ENCODE data around the gene METTL25B. TPM values are rescaled to one million over a fixed set of nuclear protein-coding genes. Genes with fewer than 3 reads are reported as not detected.

Gene METTL25B
- total and polyA plus RNA-seq, 2 experiments from 2014 or later = 18.3 to 21.1 TPM

GRCh38 chr1:156700736-156701531, 27.3 kb upstream of the METTL25B start:
- Histone ChIP-seq H2AFZ (no peak overlapping the region), H3K79me2 (replicated peaks; ENCODE audit: insufficient read depth) (peaks cover 13% of the 10 kb centered on the region), H3K27ac (ENCODE audit: low read depth) (no peak overlapping the region), H3K27me3 (ENCODE audit: insufficient read depth) (peaks cover 27% of the 10 kb centered on the region), H3K4me1 (ENCODE audit: insufficient read depth) (peaks cover 22% of the 10 kb centered on the region), H3F3A (replicated peaks; ENCODE audit: low read depth) (peaks cover 4% of the 10 kb centered on the region; the same call in 1 of the 2 replicates), H3K4me2 (no peak overlapping the region), H4K20me1 (replicated peaks; ENCODE audit: insufficient read depth) (no peaks in the 10 kb centered on the region; the same call in 1 of the 2 replicates), H3K36me3 (ENCODE audit: insufficient read depth) (no peaks in the 10 kb centered on the region; the same call in 1 of the 2 replicates), H3K9me2 (ENCODE audit: insufficient read depth) (no peaks in the 10 kb centered on the region), H3K4me3 (no peak overlapping the region)
- TF ChIP-seq ETS1 (IDR thresholded peaks at IDR 0.05) (no peak), STAT1 (IDR thresholded peaks at IDR 0.05; ENCODE audit: unreplicated experiment) (no peak)
- peaks cover 47% of the 10 kb centered on the region for H3K36me3 Mint-ChIP-seq (ENCODE audit: low read depth)
- peaks cover 28% of the 10 kb centered on the region for H3K27me3 Mint-ChIP-seq (ENCODE audit: insufficient read depth, low read depth, poor library complexity)
- H3K27ac Mint-ChIP-seq = peak overlapping the region; percentile 33; the same call in 1 of the 2 replicates
- DNase-seq (ENCODE audit: low spot score) = no peak
- H3K4me1 Mint-ChIP-seq = peaks cover 31% of the 10 kb centered on the region
- no peaks in the 10 kb centered on the region; the same call in 2 of the 3 replicates for H3K9me3 Mint-ChIP-seq
- ATAC-seq = no peak
- no peak overlapping the region for H3K4me3 Mint-ChIP-seq

- peaks cover 27% of the 10 kb centered on the region for H3K27me3 ChIP-seq (ENCODE audit: insufficient read depth)
- H3K4me2 ChIP-seq = peak overlapping the region; percentile 92
- DNase-seq (ENCODE audit: low spot score) = no peak
- no peak for ATAC-seq
- H3K36me3 Mint-ChIP-seq (ENCODE audit: low read depth) = peaks cover 38% of the 10 kb centered on the region
- H3K4me1 ChIP-seq (ENCODE audit: insufficient read depth) = peaks cover 35% of the 10 kb centered on the region
- H3K4me3 ChIP-seq = peak overlapping the region; percentile 67; the same call in 1 of the 2 replicates
- H3K4me1 Mint-ChIP-seq = peaks cover 36% of the 10 kb centered on the region
- peaks cover 30% of the 10 kb centered on the region for H3K27me3 Mint-ChIP-seq (ENCODE audit: insufficient read depth, low read depth, poor library complexity)
- no peak overlapping the region for H3K27ac Mint-ChIP-seq
- no peaks in the 10 kb centered on the region; the same call in 1 of the 2 replicates for H4K20me1 ChIP-seq (replicated peaks; ENCODE audit: insufficient read depth)
- peaks cover 13% of the 10 kb centered on the region for H3K79me2 ChIP-seq (replicated peaks; ENCODE audit: insufficient read depth)
- H2AFZ ChIP-seq = no peak overlapping the region
- no peaks in the 10 kb centered on the region for H3K9me2 ChIP-seq (ENCODE audit: insufficient read depth)
- H3K4me3 Mint-ChIP-seq = peak overlapping the region; percentile 83
- no peak overlapping the region for H3K27ac ChIP-seq (ENCODE audit: low read depth)
- no peaks in the 10 kb centered on the region; the same call in 2 of the 3 replicates for H3K9me3 Mint-ChIP-seq
- H3F3A ChIP-seq (replicated peaks; ENCODE audit: low read depth) = peaks cover 22% of the 10 kb centered on the region
- H3K36me3 ChIP-seq (ENCODE audit: insufficient read depth) = no peaks in the 10 kb centered on the region; the same call in 1 of the 2 replicates
- no peak for TF ChIP-seq ZNF331 (CRISPR knock-in tag; IDR thresholded peaks at IDR 0.05; ENCODE audit: low read depth)
- no peak for TF ChIP-seq ZNF114 (CRISPR knock-in tag; IDR thresholded peaks at IDR 0.05)
- TF ChIP-seq JUNB (IDR thresholded peaks at IDR 0.05; ENCODE audit: unreplicated experiment) = no peak
- no peak for TF ChIP-seq EZH2phosphoT487 (IDR thresholded peaks at IDR 0.05; ENCODE audit: unreplicated experiment)
- TF ChIP-seq, protein P1, sequence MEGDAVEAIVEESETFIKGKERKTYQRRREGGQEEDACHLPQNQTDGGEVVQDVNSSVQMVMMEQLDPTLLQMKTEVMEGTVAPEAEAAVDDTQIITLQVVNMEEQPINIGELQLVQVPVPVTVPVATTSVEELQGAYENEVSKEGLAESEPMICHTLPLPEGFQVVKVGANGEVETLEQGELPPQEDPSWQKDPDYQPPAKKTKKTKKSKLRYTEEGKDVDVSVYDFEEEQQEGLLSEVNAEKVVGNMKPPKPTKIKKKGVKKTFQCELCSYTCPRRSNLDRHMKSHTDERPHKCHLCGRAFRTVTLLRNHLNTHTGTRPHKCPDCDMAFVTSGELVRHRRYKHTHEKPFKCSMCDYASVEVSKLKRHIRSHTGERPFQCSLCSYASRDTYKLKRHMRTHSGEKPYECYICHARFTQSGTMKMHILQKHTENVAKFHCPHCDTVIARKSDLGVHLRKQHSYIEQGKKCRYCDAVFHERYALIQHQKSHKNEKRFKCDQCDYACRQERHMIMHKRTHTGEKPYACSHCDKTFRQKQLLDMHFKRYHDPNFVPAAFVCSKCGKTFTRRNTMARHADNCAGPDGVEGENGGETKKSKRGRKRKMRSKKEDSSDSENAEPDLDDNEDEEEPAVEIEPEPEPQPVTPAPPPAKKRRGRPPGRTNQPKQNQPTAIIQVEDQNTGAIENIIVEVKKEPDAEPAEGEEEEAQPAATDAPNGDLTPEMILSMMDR (conservative IDR thresholded peaks at IDR 0.05; ENCODE audit: low read depth in 2 of 2) = no peak
- TF ChIP-seq POLR2AphosphoS5 (IDR thresholded peaks at IDR 0.05; ENCODE audit: low read depth) = no peak
- TF ChIP-seq, protein P2, sequence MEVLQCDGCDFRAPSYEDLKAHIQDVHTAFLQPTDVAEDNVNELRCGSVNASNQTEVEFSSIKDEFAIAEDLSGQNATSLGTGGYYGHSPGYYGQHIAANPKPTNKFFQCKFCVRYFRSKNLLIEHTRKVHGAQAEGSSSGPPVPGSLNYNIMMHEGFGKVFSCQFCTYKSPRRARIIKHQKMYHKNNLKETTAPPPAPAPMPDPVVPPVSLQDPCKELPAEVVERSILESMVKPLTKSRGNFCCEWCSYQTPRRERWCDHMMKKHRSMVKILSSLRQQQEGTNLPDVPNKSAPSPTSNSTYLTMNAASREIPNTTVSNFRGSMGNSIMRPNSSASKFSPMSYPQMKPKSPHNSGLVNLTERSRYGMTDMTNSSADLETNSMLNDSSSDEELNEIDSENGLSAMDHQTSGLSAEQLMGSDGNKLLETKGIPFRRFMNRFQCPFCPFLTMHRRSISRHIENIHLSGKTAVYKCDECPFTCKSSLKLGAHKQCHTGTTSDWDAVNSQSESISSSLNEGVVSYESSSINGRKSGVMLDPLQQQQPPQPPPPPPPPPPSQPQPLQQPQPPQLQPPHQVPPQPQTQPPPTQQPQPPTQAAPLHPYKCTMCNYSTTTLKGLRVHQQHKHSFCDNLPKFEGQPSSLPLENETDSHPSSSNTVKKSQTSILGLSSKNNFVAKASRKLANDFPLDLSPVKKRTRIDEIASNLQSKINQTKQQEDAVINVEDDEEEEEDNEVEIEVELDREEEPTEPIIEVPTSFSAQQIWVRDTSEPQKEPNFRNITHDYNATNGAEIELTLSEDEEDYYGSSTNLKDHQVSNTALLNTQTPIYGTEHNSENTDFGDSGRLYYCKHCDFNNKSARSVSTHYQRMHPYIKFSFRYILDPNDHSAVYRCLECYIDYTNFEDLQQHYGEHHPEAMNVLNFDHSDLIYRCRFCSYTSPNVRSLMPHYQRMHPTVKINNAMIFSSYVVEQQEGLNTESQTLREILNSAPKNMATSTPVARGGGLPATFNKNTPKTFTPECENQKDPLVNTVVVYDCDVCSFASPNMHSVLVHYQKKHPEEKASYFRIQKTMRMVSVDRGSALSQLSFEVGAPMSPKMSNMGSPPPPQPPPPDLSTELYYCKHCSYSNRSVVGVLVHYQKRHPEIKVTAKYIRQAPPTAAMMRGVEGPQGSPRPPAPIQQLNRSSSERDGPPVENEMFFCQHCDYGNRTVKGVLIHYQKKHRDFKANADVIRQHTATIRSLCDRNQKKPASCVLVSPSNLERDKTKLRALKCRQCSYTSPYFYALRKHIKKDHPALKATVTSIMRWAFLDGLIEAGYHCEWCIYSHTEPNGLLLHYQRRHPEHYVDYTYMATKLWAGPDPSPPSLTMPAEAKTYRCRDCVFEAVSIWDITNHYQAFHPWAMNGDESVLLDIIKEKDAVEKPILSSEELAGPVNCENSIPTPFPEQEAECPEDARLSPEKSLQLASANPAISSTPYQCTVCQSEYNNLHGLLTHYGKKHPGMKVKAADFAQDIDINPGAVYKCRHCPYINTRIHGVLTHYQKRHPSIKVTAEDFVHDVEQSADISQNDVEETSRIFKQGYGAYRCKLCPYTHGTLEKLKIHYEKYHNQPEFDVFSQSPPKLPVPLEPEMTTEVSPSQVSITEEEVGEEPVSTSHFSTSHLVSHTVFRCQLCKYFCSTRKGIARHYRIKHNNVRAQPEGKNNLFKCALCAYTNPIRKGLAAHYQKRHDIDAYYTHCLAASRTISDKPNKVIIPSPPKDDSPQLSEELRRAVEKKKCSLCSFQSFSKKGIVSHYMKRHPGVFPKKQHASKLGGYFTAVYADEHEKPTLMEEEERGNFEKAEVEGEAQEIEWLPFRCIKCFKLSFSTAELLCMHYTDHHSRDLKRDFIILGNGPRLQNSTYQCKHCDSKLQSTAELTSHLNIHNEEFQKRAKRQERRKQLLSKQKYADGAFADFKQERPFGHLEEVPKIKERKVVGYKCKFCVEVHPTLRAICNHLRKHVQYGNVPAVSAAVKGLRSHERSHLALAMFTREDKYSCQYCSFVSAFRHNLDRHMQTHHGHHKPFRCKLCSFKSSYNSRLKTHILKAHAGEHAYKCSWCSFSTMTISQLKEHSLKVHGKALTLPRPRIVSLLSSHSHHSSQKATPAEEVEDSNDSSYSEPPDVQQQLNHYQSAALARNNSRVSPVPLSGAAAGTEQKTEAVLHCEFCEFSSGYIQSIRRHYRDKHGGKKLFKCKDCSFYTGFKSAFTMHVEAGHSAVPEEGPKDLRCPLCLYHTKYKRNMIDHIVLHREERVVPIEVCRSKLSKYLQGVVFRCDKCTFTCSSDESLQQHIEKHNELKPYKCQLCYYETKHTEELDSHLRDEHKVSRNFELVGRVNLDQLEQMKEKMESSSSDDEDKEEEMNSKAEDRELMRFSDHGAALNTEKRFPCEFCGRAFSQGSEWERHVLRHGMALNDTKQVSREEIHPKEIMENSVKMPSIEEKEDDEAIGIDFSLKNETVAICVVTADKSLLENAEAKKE (CRISPR knock-in tag; IDR thresholded peaks at IDR 0.05) = no peak
- no peak for TF ChIP-seq NANOG (IDR thresholded peaks at IDR 0.05; ENCODE audit: borderline replicate concordance)
- no peak for TF ChIP-seq STAT1 (IDR thresholded peaks at IDR 0.05; ENCODE audit: unreplicated experiment)
- no peak for TF ChIP-seq EZH2 (IDR thresholded peaks at IDR 0.05; ENCODE audit: low read depth, unreplicated experiment)
- no peak for TF ChIP-seq CREB1 (CRISPR knock-in tag; IDR thresholded peaks at IDR 0.05; ENCODE audit: low read depth)
Measured at GRCh38 chr1:156703336-156703735, 24.9 kb upstream of the METTL25B start.

Data from GM23338 (cell line).